Head of caudate nucleus (tissue), 42 donors: ENCODE results near the gene ILDR2.

ENCODE experiments used
- DNase-seq, 42 donors: peaks; one replicate each; pipeline versions ENCODE4 v3.0.0 to v3.0.0-alpha.2; 2020 to 2021; ENCODE audit warnings: mixed read lengths in 7 of 42
- intact Hi-C: fragments of 100-400 bp; cut with DNase I; formaldehyde crosslinking; loops from one replicate; pipeline ENCODE4 v1.15.0; 2022

Gene ILDR2

DNA sequence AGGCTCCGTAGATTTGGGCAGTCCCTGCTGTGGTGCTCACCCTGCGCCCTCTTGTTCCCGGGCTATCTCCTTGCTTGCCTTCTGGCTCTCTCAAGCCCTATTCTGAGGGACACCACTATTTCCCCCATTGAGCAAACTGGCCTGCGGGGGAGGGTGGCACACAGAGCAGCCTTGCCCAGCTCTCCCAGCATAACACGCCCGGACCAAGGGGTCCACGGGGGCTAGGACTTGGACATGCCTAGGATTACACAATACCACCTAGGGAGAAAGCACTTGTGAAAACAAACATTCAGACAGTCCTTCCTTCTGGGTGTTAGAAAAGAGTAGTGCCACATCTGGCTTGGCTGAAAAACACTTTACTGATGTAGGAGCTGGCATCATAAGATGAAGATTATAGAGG is 106.7 kb downstream of the ILDR2 start:
- intact Hi-C loops, result no loop called here
- no peak for DNase-seq

DNA sequence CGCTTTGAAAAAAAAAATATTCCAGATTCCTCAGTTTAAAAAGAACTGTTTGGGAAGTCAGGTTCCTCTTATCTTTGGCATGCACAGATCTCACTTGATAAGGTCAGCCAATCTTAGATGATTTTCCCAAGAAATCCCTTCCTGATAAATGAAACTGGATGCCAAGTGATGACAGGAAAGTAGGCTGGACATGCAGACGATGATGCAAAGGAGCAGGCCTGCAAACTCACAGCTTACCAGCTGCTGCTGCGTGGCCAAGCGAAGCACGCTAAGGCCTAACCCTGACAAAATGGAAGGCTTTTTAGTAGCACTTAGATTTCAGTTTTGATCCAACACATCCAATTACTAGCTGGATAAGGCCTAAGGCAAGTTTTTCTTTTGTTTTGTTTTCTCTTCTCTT is 109.4 kb downstream of the ILDR2 start:
- intact Hi-C loops, result no loop called here
- DNase-seq, result no peak

DNA sequence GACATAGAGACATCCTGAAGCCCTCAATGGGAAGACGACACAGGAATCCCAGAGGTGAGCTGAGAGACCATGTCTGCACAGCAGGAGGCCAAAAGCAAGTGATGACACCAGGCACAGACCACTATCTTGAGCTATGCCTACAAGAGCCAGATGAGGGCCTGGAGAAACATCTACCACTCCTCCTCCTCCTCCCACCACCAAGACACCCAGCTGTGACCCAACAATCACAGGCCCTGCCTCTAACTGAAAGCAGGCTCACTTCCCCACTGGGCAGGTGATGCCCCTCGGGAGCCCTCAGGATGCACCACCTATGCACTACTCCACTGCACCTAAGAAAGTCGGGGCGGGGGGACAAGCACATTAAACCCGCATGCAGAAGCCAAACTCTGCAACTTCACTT is 115.7 kb downstream of the ILDR2 start:
- no peak for DNase-seq
- intact Hi-C loops, result no loop called here

DNA sequence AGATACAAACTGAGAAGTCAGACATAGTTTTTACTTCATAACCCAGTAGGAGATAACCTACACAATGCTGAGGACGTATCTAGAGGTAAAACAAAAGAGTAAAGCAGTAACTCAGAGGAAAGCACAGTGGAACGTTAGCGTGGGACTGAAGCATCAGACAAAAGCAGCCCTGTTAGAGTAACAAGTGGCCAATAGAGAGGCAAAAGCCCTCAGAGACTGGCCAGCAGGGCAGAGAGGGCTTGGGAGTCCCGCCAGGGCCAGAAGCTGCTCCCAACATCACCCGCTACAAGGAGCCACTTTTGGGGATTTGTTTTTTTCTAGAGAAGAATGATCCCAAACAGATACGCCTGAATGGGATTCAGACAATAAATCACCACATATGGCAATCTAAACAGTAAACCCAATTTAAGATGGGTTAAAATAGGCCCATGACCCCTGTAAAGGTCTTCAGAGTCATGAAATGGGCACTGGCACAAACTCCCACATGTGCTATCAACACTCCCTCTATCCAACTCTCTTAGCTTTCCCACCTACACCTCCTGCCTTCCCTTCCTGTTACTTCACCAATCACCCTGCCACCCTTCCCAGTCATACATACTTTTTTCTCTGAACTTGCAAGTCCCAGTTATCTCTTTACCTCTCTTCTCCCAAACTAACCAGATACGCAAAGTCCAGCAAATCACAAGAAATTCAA is 116.5 kb downstream of the ILDR2 start:
- peak; percentile 52 to 89 (median 76) for DNase-seq
- intact Hi-C loops, result no loop called here
